ENCODE results near the gene TBC1D22A.

- no peak for TF ChIP-seq EZH2 (IDR thresholded peaks at IDR 0.05; ENCODE audit: low read length, unreplicated experiment)
- TF ChIP-seq, protein P1, sequence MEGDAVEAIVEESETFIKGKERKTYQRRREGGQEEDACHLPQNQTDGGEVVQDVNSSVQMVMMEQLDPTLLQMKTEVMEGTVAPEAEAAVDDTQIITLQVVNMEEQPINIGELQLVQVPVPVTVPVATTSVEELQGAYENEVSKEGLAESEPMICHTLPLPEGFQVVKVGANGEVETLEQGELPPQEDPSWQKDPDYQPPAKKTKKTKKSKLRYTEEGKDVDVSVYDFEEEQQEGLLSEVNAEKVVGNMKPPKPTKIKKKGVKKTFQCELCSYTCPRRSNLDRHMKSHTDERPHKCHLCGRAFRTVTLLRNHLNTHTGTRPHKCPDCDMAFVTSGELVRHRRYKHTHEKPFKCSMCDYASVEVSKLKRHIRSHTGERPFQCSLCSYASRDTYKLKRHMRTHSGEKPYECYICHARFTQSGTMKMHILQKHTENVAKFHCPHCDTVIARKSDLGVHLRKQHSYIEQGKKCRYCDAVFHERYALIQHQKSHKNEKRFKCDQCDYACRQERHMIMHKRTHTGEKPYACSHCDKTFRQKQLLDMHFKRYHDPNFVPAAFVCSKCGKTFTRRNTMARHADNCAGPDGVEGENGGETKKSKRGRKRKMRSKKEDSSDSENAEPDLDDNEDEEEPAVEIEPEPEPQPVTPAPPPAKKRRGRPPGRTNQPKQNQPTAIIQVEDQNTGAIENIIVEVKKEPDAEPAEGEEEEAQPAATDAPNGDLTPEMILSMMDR (conservative IDR thresholded peaks at IDR 0.05; ENCODE audit: low read depth, low read length), result no peak
- TF ChIP-seq EZH2phosphoT487 (IDR thresholded peaks at IDR 0.05; ENCODE audit: borderline replicate concordance, low read length), result no peak
Observed at GRCh38 chr22:47120399-47120798, 357.9 kb downstream of the TBC1D22A start.

All from PC-3 (cell line).